Stimulated activated naive CD4-positive, alpha-beta T cell treated with Interleukin-2 at 50 U/mL for 16 hours (primary cell): ENCODE measurements around the gene KIF3A.

Source experiments
- DNase-seq: peaks from one replicate; lab custom pipeline; 2025; lab: John Stamatoyannopoulos, UW

KIF3A gene

DNA sequence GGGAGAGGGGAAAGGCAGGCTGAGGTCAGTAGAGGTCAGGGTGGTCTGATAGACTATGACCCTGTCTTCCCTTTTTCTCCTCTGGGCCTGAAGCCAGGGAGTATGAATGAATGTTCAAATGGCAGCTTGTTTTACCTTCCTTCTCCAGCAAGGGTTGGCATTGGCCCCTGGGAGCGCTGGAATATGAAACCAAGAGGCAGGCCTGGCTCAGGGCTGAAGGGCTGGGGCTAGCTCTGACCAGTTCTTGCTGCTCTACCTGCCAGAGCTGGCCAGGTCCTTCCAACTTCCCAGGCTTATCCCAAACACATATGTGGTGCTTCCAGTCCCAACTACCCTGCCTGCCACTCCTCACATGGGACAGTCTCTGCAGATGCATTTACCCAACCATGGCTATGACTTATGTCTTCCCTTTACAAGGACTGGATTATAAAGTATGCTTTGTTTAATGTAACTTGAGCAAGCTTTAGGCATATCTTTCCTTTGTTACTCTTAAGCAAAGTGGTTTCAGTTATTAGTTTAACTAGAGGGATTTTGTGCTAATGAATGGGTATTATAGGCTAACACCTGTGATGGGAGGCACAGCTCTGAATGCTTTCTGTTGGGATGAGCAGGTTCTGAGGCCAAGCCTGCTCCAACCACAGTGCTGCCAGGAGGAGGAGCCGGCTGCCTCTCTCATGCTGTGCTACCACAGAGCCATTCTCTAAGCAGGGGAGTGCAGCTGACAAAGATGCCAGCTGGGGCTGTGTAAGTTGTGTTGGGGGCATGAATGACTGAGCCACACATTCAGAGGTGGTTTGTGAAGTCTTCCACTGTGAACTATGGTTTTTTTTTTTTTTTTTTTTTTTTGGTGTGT is 16.0 kb upstream of the KIF3A start:
- DNase-seq = no peak

DNA sequence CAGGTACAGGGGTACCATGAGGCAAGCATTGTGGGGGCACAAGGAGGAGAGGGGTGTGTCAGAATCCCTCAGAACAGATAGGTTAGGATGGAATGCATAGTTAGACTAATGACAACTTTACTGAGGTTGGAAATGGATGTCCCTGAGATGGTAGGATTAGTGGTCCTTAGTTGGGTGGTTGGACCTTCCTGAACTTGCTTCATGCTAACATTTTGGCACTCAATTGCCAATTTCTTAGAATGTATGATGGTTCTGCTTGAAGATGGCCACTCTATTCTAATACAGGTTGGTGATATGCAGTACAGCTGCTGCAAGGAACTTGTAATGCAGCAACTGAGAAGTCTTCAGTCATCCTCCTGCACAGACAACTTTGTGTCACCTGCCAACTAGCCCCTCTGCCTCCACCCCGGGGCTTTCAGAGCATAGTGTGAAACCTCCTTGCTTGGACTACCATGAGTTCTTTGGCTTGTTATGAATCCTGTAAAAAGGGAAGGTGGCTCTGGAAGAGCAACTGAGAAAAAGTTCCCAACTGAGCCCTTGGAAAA is 15.3 kb upstream of the KIF3A start:
- DNase-seq = no peak

GRCh38 chr5:132751971-132752580 is 14.7 kb upstream of the KIF3A start:
- DNase-seq = no peak

GRCh38 chr5:132751444-132751843 is 14.1 kb upstream of the KIF3A start:
- peak; percentile 34 for DNase-seq

DNA sequence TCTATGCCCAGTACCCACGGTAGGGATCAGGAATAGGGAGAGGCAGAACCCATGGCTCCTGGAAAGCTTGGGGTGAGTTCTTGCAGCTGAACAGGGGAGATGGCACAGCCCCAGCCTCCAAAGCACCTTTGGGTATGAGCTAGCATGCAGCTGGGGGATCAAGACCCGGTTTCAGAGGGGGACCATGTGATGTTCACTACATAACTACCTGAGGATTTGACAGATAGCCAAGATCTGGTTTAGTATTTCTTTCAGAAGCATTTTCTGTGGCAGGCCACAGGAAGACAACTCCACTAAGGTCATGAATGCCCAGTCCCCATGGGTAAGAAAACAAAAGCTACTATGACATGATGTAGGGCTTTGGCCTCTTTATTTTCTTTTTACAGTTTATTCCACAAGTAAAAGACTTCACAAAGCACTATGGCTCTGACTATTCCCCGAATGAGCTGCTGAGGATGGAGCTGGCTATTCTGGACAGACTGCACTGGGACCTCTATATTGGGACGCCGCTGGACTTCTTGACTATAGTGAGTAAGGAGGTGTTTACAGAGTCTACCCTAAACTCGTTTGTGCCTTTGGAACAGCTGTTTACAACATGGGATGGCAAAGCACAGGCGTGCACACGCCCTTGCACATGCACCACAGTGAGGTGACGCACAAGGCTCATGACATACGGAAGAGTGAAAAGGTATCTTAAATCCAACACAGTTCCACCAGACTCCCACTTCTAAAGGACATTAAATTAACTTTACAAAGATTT is 13.3 kb upstream of the KIF3A start:
- DNase-seq = no peak

- no peak for DNase-seq
These were observed 12.2 kb upstream of the KIF3A start for GRCh38 chr5:132749506-132749905.

GRCh38 chr5:132748522-132749000 is 11.2 kb upstream of the KIF3A start:
- DNase-seq = no peak

- peak; percentile 46 for DNase-seq
These were observed 10.5 kb upstream of the KIF3A start for GRCh38 chr5:132747616-132748440.

GRCh38 chr5:132746954-132747615 is 9.7 kb upstream of the KIF3A start, which contains the start of gene CCNI2:
CCNI2 (plus strand) TSS chr5:132747426; CDS start chr5:132747496, 70 bp downstream.
- peak; percentile 70 for DNase-seq

DNA sequence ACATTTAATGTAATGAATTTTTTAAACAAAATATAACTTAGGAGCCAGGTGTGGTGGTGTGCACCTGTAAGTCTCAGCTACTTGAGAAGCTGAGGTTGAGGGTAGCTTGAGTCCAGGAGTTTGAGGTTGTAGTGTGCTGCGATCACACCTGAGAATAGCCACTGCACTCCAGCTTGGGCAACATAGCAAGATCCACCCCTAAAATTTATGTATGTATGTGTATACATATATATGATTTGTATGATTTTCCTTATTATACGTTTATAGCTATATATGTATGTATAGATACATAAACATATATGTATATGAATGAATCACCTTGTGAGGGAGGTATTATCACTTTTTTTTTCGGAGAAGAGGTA is 9.2 kb upstream of the KIF3A start:
- no peak for DNase-seq

DNA sequence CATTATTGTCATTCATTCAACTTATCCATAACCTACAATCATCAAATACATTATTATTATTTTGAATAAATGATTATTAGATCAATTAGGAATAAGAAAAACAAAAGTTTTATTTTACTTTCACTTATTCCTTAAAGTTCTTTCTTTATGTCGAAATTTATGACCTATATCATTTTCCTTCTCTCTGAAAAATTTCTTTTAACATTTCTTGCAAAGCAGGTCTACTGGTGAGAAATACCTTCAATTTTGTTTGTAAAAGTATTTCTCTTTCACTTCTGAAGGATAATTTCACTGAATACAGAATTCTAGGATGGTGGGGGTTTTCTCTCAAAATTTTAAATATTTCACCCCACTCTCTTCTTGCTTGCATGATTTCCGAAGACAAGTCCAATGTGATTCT is 7.3 kb upstream of the KIF3A start:
- no peak for DNase-seq

GRCh38 chr5:132742626-132743025 is 5.3 kb upstream of the KIF3A start:
- DNase-seq = no peak

- DNase-seq = no peak
These were observed 4.8 kb upstream of the KIF3A start for GRCh38 chr5:132742158-132742557.

DNA sequence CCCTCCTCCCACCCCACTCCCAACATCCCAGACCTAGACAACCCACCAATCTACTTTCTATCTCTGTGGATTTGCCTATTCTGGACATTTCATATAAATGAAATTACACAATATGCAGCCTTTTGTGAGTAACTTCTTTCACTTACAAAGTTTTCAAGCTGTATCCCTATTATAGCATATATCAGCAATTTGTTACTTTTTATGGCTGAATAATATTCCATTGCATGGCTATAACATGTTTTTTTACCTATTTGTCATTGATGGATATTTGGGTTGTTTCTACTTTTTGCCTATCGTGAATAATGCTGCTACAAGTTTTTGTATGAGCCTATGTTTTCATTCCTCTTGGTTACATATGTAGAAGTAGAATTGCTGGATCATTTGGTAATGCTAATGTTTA is 1.9 kb upstream of the KIF3A start:
- DNase-seq = no peak

- DNase-seq = no peak
These were observed 786 bp upstream of the KIF3A start for GRCh38 chr5:132737982-132738681.

GRCh38 chr5:132734687-132735086 is 2.7 kb downstream of the KIF3A start:
- DNase-seq = no peak

GRCh38 chr5:132733499-132734148 is 3.7 kb downstream of the KIF3A start:
- DNase-seq = no peak

GRCh38 chr5:132729896-132730295 is 7.5 kb downstream of the KIF3A start:
- no peak for DNase-seq

GRCh38 chr5:132725745-132726144 is 11.6 kb downstream of the KIF3A start:
- DNase-seq = no peak
